Choroid plexus epithelial cell (primary cell): ENCODE data around the gene SMPD3.

Experiments used
- DNase-seq: peaks from one replicate; pipeline ENCODE4 v3.0.0-alpha.2; 2010; ENCODE audit warnings: low read depth
- H3K4me3 ChIP-seq: 2 replicates; pipeline ENCODE4 v1.5.1; 2011; ENCODE audit warnings: low read depth, mild to moderate bottlenecking, control low read depth, low read length, moderate library complexity
- CTCF ChIP-seq: conservative IDR thresholded peaks from 2 replicates; pipeline ENCODE4 v1.5.1; 2011; ENCODE audit warnings: low read depth, mild to moderate bottlenecking, control low read depth, inconsistent platforms, low read length, moderate library complexity

The SMPD3 gene

GRCh38 chr16:68375801-68376536, 72.3 kb downstream of the SMPD3 start:
- H3K4me3 ChIP-seq, result no peak overlapping the region
- DNase-seq, result no peak
- TF ChIP-seq CTCF, result no peak

GRCh38 chr16:68374961-68375660, 73.2 kb downstream of the SMPD3 start:
- no peak for DNase-seq
- no peak for TF ChIP-seq CTCF
- H3K4me3 ChIP-seq, result no peak overlapping the region

- TF ChIP-seq CTCF, result no peak
- DNase-seq, result no peak
Observed at GRCh38 chr16:68374246-68374805, 74.0 kb downstream of the SMPD3 start.

GRCh38 chr16:68373528-68374245, 74.6 kb downstream of the SMPD3 start:
- no peak overlapping the region for H3K4me3 ChIP-seq
- no peak for DNase-seq
- no peak for TF ChIP-seq CTCF

More at GRCh38 chr16:68374246-68374805, 74.0 kb downstream of the SMPD3 start:
- no peak overlapping the region for H3K4me3 ChIP-seq

GRCh38 chr16:68372806-68373205, 75.5 kb downstream of the SMPD3 start:
- no peak for DNase-seq
- no peak for TF ChIP-seq CTCF
- no peak overlapping the region for H3K4me3 ChIP-seq

GRCh38 chr16:68372381-68372720, 76.0 kb downstream of the SMPD3 start:
- no peak for DNase-seq
- no peak for TF ChIP-seq CTCF
- H3K4me3 ChIP-seq, result no peak overlapping the region
